ENCODE results near the gene PTPRCAP.

GRCh38 chr11:67404515-67405195, 32.8 kb downstream of the PTPRCAP start:
- TF ChIP-seq, protein P1, sequence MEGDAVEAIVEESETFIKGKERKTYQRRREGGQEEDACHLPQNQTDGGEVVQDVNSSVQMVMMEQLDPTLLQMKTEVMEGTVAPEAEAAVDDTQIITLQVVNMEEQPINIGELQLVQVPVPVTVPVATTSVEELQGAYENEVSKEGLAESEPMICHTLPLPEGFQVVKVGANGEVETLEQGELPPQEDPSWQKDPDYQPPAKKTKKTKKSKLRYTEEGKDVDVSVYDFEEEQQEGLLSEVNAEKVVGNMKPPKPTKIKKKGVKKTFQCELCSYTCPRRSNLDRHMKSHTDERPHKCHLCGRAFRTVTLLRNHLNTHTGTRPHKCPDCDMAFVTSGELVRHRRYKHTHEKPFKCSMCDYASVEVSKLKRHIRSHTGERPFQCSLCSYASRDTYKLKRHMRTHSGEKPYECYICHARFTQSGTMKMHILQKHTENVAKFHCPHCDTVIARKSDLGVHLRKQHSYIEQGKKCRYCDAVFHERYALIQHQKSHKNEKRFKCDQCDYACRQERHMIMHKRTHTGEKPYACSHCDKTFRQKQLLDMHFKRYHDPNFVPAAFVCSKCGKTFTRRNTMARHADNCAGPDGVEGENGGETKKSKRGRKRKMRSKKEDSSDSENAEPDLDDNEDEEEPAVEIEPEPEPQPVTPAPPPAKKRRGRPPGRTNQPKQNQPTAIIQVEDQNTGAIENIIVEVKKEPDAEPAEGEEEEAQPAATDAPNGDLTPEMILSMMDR (conservative IDR thresholded peaks at IDR 0.05; ENCODE audit: low read length) = no peak
- no peak for TF ChIP-seq EZH2phosphoT487 (IDR thresholded peaks at IDR 0.05; ENCODE audit: borderline replicate concordance)

Measured in Loucy (cell line).